ENCODE results near the gene FHL1.
"Not testable (repeated sequence)": the region's sequence is repeated elsewhere in the genome, so short reads cannot be mapped to it uniquely, and the experiment has no call there.

Gene FHL1

GRCh38 chrX:136147976-136148375 is 643 bp downstream of the FHL1 start:
- DNase-seq, result no peak

- DNase-seq, result no peak
These were observed 1.1 kb downstream of the FHL1 start for GRCh38 chrX:136148391-136148790.

- no peak for DNase-seq
These were observed 7.7 kb downstream of the FHL1 start for GRCh38 chrX:136154998-136155397.

GRCh38 chrX:136156560-136157117 is 9.3 kb downstream of the FHL1 start:
- no peak for DNase-seq

- no peak for DNase-seq
These were observed 9.9 kb downstream of the FHL1 start for GRCh38 chrX:136157187-136157586.

- DNase-seq, result no peak
These were observed 11.4 kb downstream of the FHL1 start for GRCh38 chrX:136158685-136159084.

- DNase-seq, result no peak
These were observed 12.3 kb downstream of the FHL1 start for GRCh38 chrX:136159611-136160025.

- peak; percentile 51 for DNase-seq
These were observed 15.7 kb downstream of the FHL1 start for GRCh38 chrX:136162827-136163570.

- DNase-seq, result peak; percentile 48
These were observed 16.4 kb downstream of the FHL1 start for GRCh38 chrX:136163689-136164088.

GRCh38 chrX:136165406-136165805 is 18.1 kb downstream of the FHL1 start:
- no peak for DNase-seq

GRCh38 chrX:136166221-136166855 is 19.0 kb downstream of the FHL1 start:
- DNase-seq, result peak; percentile 39

- not testable (repeated sequence) for DNase-seq
These were observed 20.7 kb downstream of the FHL1 start for GRCh38 chrX:136167989-136168388.

GRCh38 chrX:136168929-136169735 is 21.8 kb downstream of the FHL1 start:
- peak; percentile 97 for DNase-seq

GRCh38 chrX:136170139-136170800 is 22.9 kb downstream of the FHL1 start:
- DNase-seq, result peak; percentile 37

- DNase-seq, result no peak
These were observed 24.1 kb downstream of the FHL1 start for GRCh38 chrX:136171420-136171819.

- peak; percentile 92 for DNase-seq
These were observed 29.1 kb downstream of the FHL1 start for GRCh38 chrX:136176399-136176825.

- DNase-seq, result no peak
These were observed 31.8 kb downstream of the FHL1 start for GRCh38 chrX:136179133-136179532.

- DNase-seq, result no peak
These were observed 35.1 kb downstream of the FHL1 start for GRCh38 chrX:136182414-136182813.

GRCh38 chrX:136183172-136183571 is 35.8 kb downstream of the FHL1 start:
- no peak for DNase-seq

- peak; percentile 35 for DNase-seq
These were observed 36.6 kb downstream of the FHL1 start for GRCh38 chrX:136183917-136184316.

- peak; percentile 45 for DNase-seq
These were observed 38.2 kb downstream of the FHL1 start for GRCh38 chrX:136185401-136186022.

- no peak for DNase-seq
These were observed 38.7 kb downstream of the FHL1 start for GRCh38 chrX:136186023-136186413.
